ENCODE data around the gene TST.

DNA sequence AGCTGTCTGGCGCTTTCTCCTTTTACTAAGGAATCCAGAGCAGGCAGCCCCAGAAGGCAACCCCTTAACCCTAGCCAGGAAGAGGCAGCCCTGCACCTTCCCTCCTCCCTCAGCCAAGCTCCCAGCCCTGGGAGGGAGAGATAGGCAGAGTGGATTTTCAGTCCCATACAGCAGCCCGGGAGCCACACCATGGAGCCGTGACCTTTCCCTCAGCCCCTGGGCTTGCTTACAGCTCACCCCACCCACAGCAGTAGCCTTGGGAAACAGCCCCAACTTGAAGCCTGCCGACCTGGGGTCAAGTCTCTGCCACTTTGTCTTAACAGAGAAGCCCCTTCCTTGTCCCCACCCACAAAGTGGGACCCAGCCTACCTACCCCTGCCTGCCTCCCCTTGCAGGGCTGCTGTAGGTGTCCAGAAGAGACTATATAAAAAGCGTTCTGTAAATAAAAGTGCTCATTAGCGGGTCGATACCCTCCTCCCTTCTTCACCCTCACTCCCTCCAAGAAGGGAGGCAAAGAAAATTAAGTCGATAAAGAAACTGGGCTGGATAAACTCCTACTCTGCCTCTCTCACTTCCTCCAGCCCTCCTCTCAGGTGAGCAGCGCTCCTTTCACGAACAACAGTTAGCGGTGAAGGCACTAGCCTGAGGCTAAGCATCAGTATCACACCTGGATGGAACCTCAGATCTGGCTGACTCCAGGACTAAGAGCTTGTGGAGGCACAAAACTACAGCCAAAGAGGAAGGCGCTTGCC, 4.2 kb downstream of the TST start:
- no peak for TF ChIP-seq POLR2A (IDR thresholded peaks at IDR 0.05; ENCODE audit: low read depth, low read length)
- no peak for TF ChIP-seq POLR2AphosphoS5 (IDR thresholded peaks at IDR 0.05; ENCODE audit: low read depth, low read length)

All from GM12892 (cell line).